Activated CD8-positive, alpha-beta memory T cell treated with anti-CD3 and anti-CD28 coated beads for 24 hours (primary cell): Measurements from ENCODE around the gene CTDSP2.
"Not testable (repeated sequence)": the region's sequence is repeated elsewhere in the genome, so short reads cannot be mapped to it uniquely, and the experiment has no call there.

Experiments
- DNase-seq: peaks from one replicate; pipeline ENCODE4 v3.0.0-alpha.2; 2020

The CTDSP2 gene

GRCh38 chr12:57846577-57847319 is at the start of gene CTDSP2:
Gene CTDSP2, minus strand, starts transcription at chr12:57846729. Its CDS starts 294 bp downstream, at chr12:57846435.
- peak; percentile 92 for DNase-seq

GRCh38 chr12:57896115-57896433 is 49.5 kb upstream of the CTDSP2 start:
- no peak for DNase-seq

GRCh38 chr12:57895389-57896114 is 49.0 kb upstream of the CTDSP2 start:
- no peak for DNase-seq

GRCh38 chr12:57894399-57895292 is 48.1 kb upstream of the CTDSP2 start:
- DNase-seq = no peak

- no peak for DNase-seq
Observed at GRCh38 chr12:57893431-57894353, 47.2 kb upstream of the CTDSP2 start.

- no peak for DNase-seq
Observed at GRCh38 chr12:57892232-57892972, 45.9 kb upstream of the CTDSP2 start.

- DNase-seq = no peak
Observed at GRCh38 chr12:57891542-57892228, 45.2 kb upstream of the CTDSP2 start.

GRCh38 chr12:57890191-57891115 is 43.9 kb upstream of the CTDSP2 start:
- no peak for DNase-seq

- no peak for DNase-seq
Observed at GRCh38 chr12:57889500-57889989, 43.0 kb upstream of the CTDSP2 start.

- DNase-seq = no peak
Observed at GRCh38 chr12:57888409-57889157, 42.1 kb upstream of the CTDSP2 start.

- no peak for DNase-seq
Observed at GRCh38 chr12:57887631-57888408, 41.3 kb upstream of the CTDSP2 start.

GRCh38 chr12:57886964-57887363 is 40.4 kb upstream of the CTDSP2 start:
- not testable (repeated sequence) for DNase-seq

- DNase-seq = no peak
Observed at GRCh38 chr12:57886542-57886941, 40.0 kb upstream of the CTDSP2 start.

GRCh38 chr12:57885207-57885606 is 38.7 kb upstream of the CTDSP2 start:
- DNase-seq = no peak

- DNase-seq = no peak
Observed at GRCh38 chr12:57883700-57884099, 37.2 kb upstream of the CTDSP2 start.

GRCh38 chr12:57883057-57883456 is 36.5 kb upstream of the CTDSP2 start:
- DNase-seq = no peak

- no peak for DNase-seq
Observed at GRCh38 chr12:57882575-57882974, 36.0 kb upstream of the CTDSP2 start.

GRCh38 chr12:57881475-57881874 is 34.9 kb upstream of the CTDSP2 start:
- no peak for DNase-seq
